Measurements from ENCODE around the gene CSPG5. TPM values are rescaled to one million over a fixed set of nuclear protein-coding genes. Genes with fewer than 3 reads are reported as not detected.

The CSPG5 gene
- total RNA-seq, 8 experiments from 2014 or later, result 0.66 to 53.7 (median 15.6) TPM

- H3K27ac ChIP-seq, result no peak overlapping the region
- no peak overlapping the region for H3K4me3 ChIP-seq
- ATAC-seq (replicated peaks in 6 of 8), result no peak
- in situ Hi-C loops (cut with MboI; ENCODE audit: low pct_unique_long_range_greater_than_20kb in 2 of 9, low sequenced_read_pairs in 9 of 9, unreplicated experiment in 9 of 9), result no loop called here
- H3K4me1 ChIP-seq (replicated peaks in 1 of 2), result peaks cover 6 to 10% of the 10 kb centered on the region in 2 donors
- 20 to 89% (median 80%) methylated on average over 1 to 5 of the region's 5 CpGs; no CpG with 5 or more reads in 3 of the 10 experiments for WGBS, 10 experiments
Observed at GRCh38 chr3:47581422-47581821, 2.8 kb upstream of the CSPG5 start.

- ATAC-seq (replicated peaks in 6 of 8), result no peak
- in situ Hi-C loops (cut with MboI; ENCODE audit: low pct_unique_long_range_greater_than_20kb in 2 of 9, low sequenced_read_pairs in 9 of 9, unreplicated experiment in 9 of 9), result no loop called here
- 41 to 100% (median 79%) methylated on average over 1 to 4 of the region's 4 CpGs; no CpG with 5 or more reads in 3 of the 10 experiments for WGBS, 10 experiments
- Histone ChIP-seq H3K27ac (no peak overlapping the region), H3K4me3 (no peak overlapping the region), H3K4me1 (replicated peaks in 1 of 2) (peaks cover 8 to 12% of the 10 kb centered on the region in 2 donors)
Observed at GRCh38 chr3:47580481-47580880, 1.8 kb upstream of the CSPG5 start.

GRCh38 chr3:47579875-47580274 lies 1.2 kb upstream of the CSPG5 start:
- no peak for ATAC-seq (replicated peaks in 6 of 8)
- in situ Hi-C loops (cut with MboI; ENCODE audit: low pct_unique_long_range_greater_than_20kb in 2 of 9, low sequenced_read_pairs in 9 of 9, unreplicated experiment in 9 of 9), result no loop called here
- Histone ChIP-seq H3K27ac (no peak overlapping the region), H3K4me1 (replicated peaks in 1 of 2) (peaks cover 11 to 17% of the 10 kb centered on the region in 2 donors), H3K4me3 (no peak overlapping the region)
- 80 to 100% (median 80%) methylated on average over 1 to 2 of the region's 2 CpGs; no CpG with 5 or more reads in 5 of the 10 experiments for WGBS, 10 experiments

- in situ Hi-C loops (cut with MboI; ENCODE audit: low pct_unique_long_range_greater_than_20kb in 2 of 9, low sequenced_read_pairs in 9 of 9, unreplicated experiment in 9 of 9), result no loop called here
Observed at GRCh38 chr3:47578119-47578632, 489 bp downstream of the CSPG5 start.

GRCh38 chr3:47577583-47578118 lies 1.0 kb downstream of the CSPG5 start:
- Histone ChIP-seq H3K4me1 (replicated peaks in 1 of 2) (peaks cover 31 to 36% of the 10 kb centered on the region in 2 donors), H3K27ac (peak overlapping the region in 1 of 2 donors; percentile 54), H3K4me3 (peak overlapping the region; percentile 52 to 86 (median 75))
- in situ Hi-C loops (cut with MboI; ENCODE audit: low pct_unique_long_range_greater_than_20kb in 2 of 9, low sequenced_read_pairs in 9 of 9, unreplicated experiment in 9 of 9), result no loop called here
- 13% methylated on average over 8 of the region's 49 CpGs; no CpG with 5 or more reads in 9 of the 10 experiments for WGBS, 10 experiments
- ATAC-seq (replicated peaks in 6 of 8), result peak; percentile 11 to 59 (median 40)

More at GRCh38 chr3:47578119-47578632, 489 bp downstream of the CSPG5 start:
- no CpG with 5 or more reads among the region's 57 CpGs for WGBS, 10 experiments
- peak; percentile 53 to 80 (median 74) for ATAC-seq (replicated peaks in 6 of 8)
- peaks cover 26 to 31% of the 10 kb centered on the region in 2 donors for H3K4me1 ChIP-seq (replicated peaks in 1 of 2)
- peak overlapping the region; percentile 22 to 54 for H3K27ac ChIP-seq
- peak overlapping the region; percentile 52 to 86 (median 75) for H3K4me3 ChIP-seq

- no peak overlapping the region for H3K4me3 ChIP-seq
- WGBS, 10 experiments, result 0 to 57% (median 29%) methylated on average over 1 to 5 of the region's 9 CpGs; no CpG with 5 or more reads in 2 of the 10 experiments
- in situ Hi-C loops (cut with MboI; ENCODE audit: low pct_unique_long_range_greater_than_20kb in 2 of 9, low sequenced_read_pairs in 9 of 9, unreplicated experiment in 9 of 9), result no loop called here
- H3K4me1 ChIP-seq (replicated peaks in 1 of 2), result peaks cover 49 to 51% of the 10 kb centered on the region in 2 donors
- H3K27ac ChIP-seq, result peak overlapping the region; percentile 56 to 70
- ATAC-seq (replicated peaks in 6 of 8), result peak in 5 of 8 experiments; percentile 27 to 73 (median 53)
Observed at GRCh38 chr3:47573190-47574172, 5.2 kb downstream of the CSPG5 start.

GRCh38 chr3:47571391-47572175 lies 7.1 kb downstream of the CSPG5 start:
- Histone ChIP-seq H3K27ac (peak overlapping the region; percentile 41 to 62), H3K4me1 (replicated peaks in 1 of 2) (peaks cover 41 to 44% of the 10 kb centered on the region in 2 donors), H3K4me3 (no peak overlapping the region)
- in situ Hi-C loops (cut with MboI; ENCODE audit: low pct_unique_long_range_greater_than_20kb in 2 of 9, low sequenced_read_pairs in 9 of 9, unreplicated experiment in 9 of 9), result no loop called here
- ATAC-seq (replicated peaks in 6 of 8), result peak; percentile 32 to 92 (median 82)
- WGBS, 10 experiments, result 0 to 31% (median 11%) methylated on average over 1 to 3 of the region's 10 CpGs; no CpG with 5 or more reads in 5 of the 10 experiments

GRCh38 chr3:47568901-47569300 lies 9.8 kb downstream of the CSPG5 start:
- in situ Hi-C loops (cut with MboI; ENCODE audit: low pct_unique_long_range_greater_than_20kb in 2 of 9, low sequenced_read_pairs in 9 of 9, unreplicated experiment in 9 of 9), result no loop called here
- peaks cover 27 to 31% of the 10 kb centered on the region in 2 donors for H3K4me1 ChIP-seq (replicated peaks in 1 of 2)
- H3K4me3 ChIP-seq, result no peak overlapping the region
- ATAC-seq (replicated peaks in 6 of 8), result no peak
- H3K27ac ChIP-seq, result no peak overlapping the region
- 71 to 100% (median 88%) methylated on average over 1 to 6 of the region's 6 CpGs; no CpG with 5 or more reads in 1 of the 10 experiments for WGBS, 10 experiments

GRCh38 chr3:47567149-47567548 lies 11.5 kb downstream of the CSPG5 start:
- Histone ChIP-seq H3K4me3 (no peak overlapping the region), H3K4me1 (replicated peaks in 1 of 2) (peaks cover 10 to 13% of the 10 kb centered on the region in 2 donors), H3K27ac (no peak overlapping the region)
- WGBS, 10 experiments, result 46 to 100% (median 86%) methylated on average over 1 to 4 of the region's 4 CpGs; no CpG with 5 or more reads in 2 of the 10 experiments
- in situ Hi-C loops (cut with MboI; ENCODE audit: low pct_unique_long_range_greater_than_20kb in 2 of 9, low sequenced_read_pairs in 9 of 9, unreplicated experiment in 9 of 9), result no loop called here
- ATAC-seq (replicated peaks in 6 of 8), result no peak

GRCh38 chr3:47566667-47567066 lies 12.0 kb downstream of the CSPG5 start:
- Histone ChIP-seq H3K27ac (no peak overlapping the region), H3K4me3 (no peak overlapping the region), H3K4me1 (replicated peaks in 1 of 2) (peaks cover 5 to 8% of the 10 kb centered on the region in 2 donors)
- no peak for ATAC-seq (replicated peaks in 6 of 8)
- 20 to 100% (median 72%) methylated on average over 1 to 7 of the region's 9 CpGs; no CpG with 5 or more reads in 6 of the 10 experiments for WGBS, 10 experiments
- in situ Hi-C loops (cut with MboI; ENCODE audit: low pct_unique_long_range_greater_than_20kb in 2 of 9, low sequenced_read_pairs in 9 of 9, unreplicated experiment in 9 of 9), result no loop called here

GRCh38 chr3:47565734-47566550 lies 12.7 kb downstream of the CSPG5 start:
- Histone ChIP-seq H3K4me1 (replicated peaks in 1 of 2) (peaks cover 0 to 5% of the 10 kb centered on the region in 2 donors), H3K4me3 (no peak overlapping the region), H3K27ac (no peak overlapping the region)
- ATAC-seq (replicated peaks in 6 of 8), result peak in 3 of 8 experiments; percentile 15 to 99 (median 61)
- 0 to 100% (median 84%) methylated on average over 1 to 9 of the region's 19 CpGs; no CpG with 5 or more reads in 1 of the 10 experiments for WGBS, 10 experiments
- in situ Hi-C loops (cut with MboI; ENCODE audit: low pct_unique_long_range_greater_than_20kb in 2 of 9, low sequenced_read_pairs in 9 of 9, unreplicated experiment in 9 of 9), result no loop called here

Measured in motor neuron (in vitro differentiated cells).